GM12878 (cell line): Measurements from ENCODE around the gene HMCES. TPM values are rescaled to one million over a fixed set of nuclear protein-coding genes. Genes with fewer than 3 reads are reported as not detected.

Experiments
- ATAC-seq: fragments of 200-7000 bp; cut with Tn5 transposase; 3 replicates; pipeline ENCODE4 v1.9.1; 2020; ENCODE audit warnings: mild to moderate bottlenecking, moderate library complexity
- BruUV-seq: library from RNA; stranded (reverse); fragments of 400-500 nt; replicated peaks from 2 replicates; lab custom pipeline; 2021; lab: Mats Ljungman, UMichigan
- CTCF ChIA-PET: fragments of 300-600 bp; sonication (Branson Sonifier 250); formaldehyde crosslinking; extraction: SDS; loops from one replicate; lab custom pipeline; 2021; ENCODE audit warnings: inconsistent platforms; lab: Yijun Ruan, JAX
- POLR2A ChIA-PET: fragments of 350-600 bp; formaldehyde crosslinking; extraction: SDS; loops from one replicate; lab custom pipeline; 2021; ENCODE audit warnings: inconsistent platforms; lab: Charles Lee
- RAD21 ChIA-PET: fragments of 300-600 bp; sonication (Branson Sonifier 250); formaldehyde crosslinking; loops from one replicate; lab custom pipeline; 2023; ENCODE audit warnings: antibody characterized with exemption; ENCODE audit not compliant: unreplicated experiment; lab: Charles Lee
- SMC1A ChIA-PET: fragments of 300-600 bp; sonication (Branson Sonifier 250); formaldehyde crosslinking; loops from one replicate; lab custom pipeline; 2023; ENCODE audit not compliant: unreplicated experiment, uncharacterized antibody; lab: Charles Lee
- DNase-seq: peaks from one replicate; pipeline ENCODE4 v3.0.0-alpha.2; 2011; ENCODE audit warnings: low read depth, low spot score
- FAIRE-seq: peaks from 3 replicates; lab custom pipeline; 2011; peaks lifted over from hg19 to GRCh38; lab: Jason Lieb, UNC
- H2AFZ ChIP-seq: 2 replicates; pipeline ENCODE4 v1.6.0; 2011; ENCODE audit warnings: low read depth, low read length, control low read depth; ENCODE audit not compliant: control insufficient read depth
- H3K27ac ChIP-seq: 2 replicates; pipeline ENCODE4 v1.5.1; 2011; ENCODE audit warnings: control low read depth; ENCODE audit not compliant: control insufficient read depth, insufficient read depth
- H3K27me3 ChIP-seq, 2 experiments: replicated peaks in 1 of 2; 2 replicates each; pipeline versions ENCODE4 v1.6.0 to v1.6.1; 2011; ENCODE audit warnings: low read length in 1 of 2; ENCODE audit not compliant: control insufficient read depth in 2 of 2, insufficient read depth in 2 of 2
- H3K36me3 ChIP-seq, 2 experiments: 2 replicates each; pipeline ENCODE4 v1.5.1; 2011; ENCODE audit warnings: low read length in 1 of 2; ENCODE audit not compliant: control insufficient read depth in 2 of 2, insufficient read depth in 2 of 2
- H3K4me1 ChIP-seq: 2 replicates; pipeline ENCODE4 v1.6.1; 2011; ENCODE audit warnings: mild to moderate bottlenecking, low read length, moderate library complexity, mixed read lengths; ENCODE audit not compliant: control insufficient read depth, insufficient read depth
- H3K4me2 ChIP-seq: 2 replicates; pipeline ENCODE4 v1.6.0; 2011; ENCODE audit warnings: control low read depth; ENCODE audit not compliant: control insufficient read depth, insufficient read depth
- H3K4me3 ChIP-seq: fragments of 200-600 bp; sonication (generic); 2 replicates; pipeline ENCODE4 v1.5.1; 2016
- H3K79me2 ChIP-seq: 2 replicates; pipeline ENCODE4 v1.6.0; 2011; ENCODE audit warnings: low read length; ENCODE audit not compliant: control insufficient read depth, insufficient read depth
- H3K9ac ChIP-seq: 2 replicates; pipeline ENCODE4 v1.8.0; 2011; ENCODE audit warnings: low read length, control low read depth, mixed read lengths; ENCODE audit not compliant: control insufficient read depth, insufficient read depth
- H3K9me3 ChIP-seq: replicated peaks from 3 replicates; pipeline ENCODE4 v1.5.1; 2011; ENCODE audit warnings: mild to moderate bottlenecking, low read length; ENCODE audit not compliant: control insufficient read depth, insufficient read depth
- H4K20me1 ChIP-seq: 2 replicates; pipeline ENCODE4 v1.6.0; 2011; ENCODE audit not compliant: control insufficient read depth, insufficient read depth
- HDGF ChIP-seq: fragments of 450-650 bp; IDR thresholded peaks from 2 replicates; pipeline ENCODE4 v1.6.1; 2016; ENCODE audit warnings: antibody characterized with exemption
- NBN ChIP-seq: fragments of 450-650 bp; IDR thresholded peaks from 2 replicates; pipeline ENCODE4 v1.6.1; 2016
- NR2F1 ChIP-seq: fragments of 450-650 bp; conservative IDR thresholded peaks from 2 replicates; pipeline ENCODE4 v1.6.1; 2017; ENCODE audit warnings: mild to moderate bottlenecking
- NRF1 ChIP-seq: conservative IDR thresholded peaks from 2 replicates; pipeline ENCODE4 v1.6.1; 2011; ENCODE audit warnings: mild to moderate bottlenecking, low read depth, low read length, improper control_type of control experiment
- RCOR1 ChIP-seq: conservative IDR thresholded peaks from 2 replicates; pipeline ENCODE4 v1.6.1; 2012; ENCODE audit warnings: low read depth, low read length, improper control_type of control experiment
- SREBF2 ChIP-seq: IDR thresholded peaks from 2 replicates; pipeline ENCODE4 v1.6.1; 2012; ENCODE audit warnings: mild to moderate bottlenecking, low read length
- ZNF207 ChIP-seq: fragments of 450-650 bp; IDR thresholded peaks from 2 replicates; pipeline ENCODE4 v1.6.1; 2014; ENCODE audit warnings: antibody characterized with exemption, mild to moderate bottlenecking, borderline replicate concordance
- ZSCAN29 ChIP-seq: fragments of 450-650 bp; IDR thresholded peaks from 2 replicates; pipeline ENCODE4 v1.6.1; 2017; ENCODE audit warnings: mild to moderate bottlenecking, moderate library complexity
- WGBS: methylation state at CpG from one replicate; pipeline ENCODE4 v1.1.6; 2016; ENCODE audit warnings: low lambda C conversion rate; ENCODE audit not compliant: insufficient replicate concordance, insufficient coverage; ENCODE audit errors: missing lambda C conversion rate; 5-methylcytosine and 5-hydroxymethylcytosine counted together
- in situ Hi-C: fragments of 300-500 bp; cut with MboI; formaldehyde crosslinking; loops from 9 replicates; pipeline ENCODE4 v1.14.3; 2018; ENCODE audit warnings: mixed read lengths
- intact Hi-C: fragments of 100-400 bp; cut with micrococcal nuclease; formaldehyde crosslinking; loops from one replicate; pipeline ENCODE4 v1.14.2; 2022; ENCODE audit not compliant: unreplicated experiment
- polyA plus RNA-seq, 11 experiments: library from polyadenylated mRNA; depleted of rRNA in 4 of 11; unstranded in 6 of 11; stranded (reverse) in 5 of 11; fragments of >200 nt; fragmentation: Nextera tagmentation in 4 of 11; fragmentation: Illumina TruSeq in 1 of 11; extraction: Ambion mirVana in 4 of 11; extraction: Trizol in 1 of 11; gene quantifications; 1 replicate in 1 of 11; 2 replicates in 10 of 11; pipeline versions ENCODE4 v1.2.1 to v1.2.3, GENCODE V29; 2011 to 2016; ENCODE audit warnings: inconsistent platforms in 2 of 11, missing spikeins in 2 of 11, low read depth in 1 of 11
- total RNA-seq, 4 experiments: library from RNA; depleted of rRNA in 3 of 4; stranded (reverse); fragments of >200 nt in 3 of 4; fragmentation: Illumina TruSeq in 1 of 4; extraction: Trizol in 1 of 4; gene quantifications; 2 replicates each; pipeline versions ENCODE4 v1.2.1 to v1.2.3, GENCODE V29; 2013 to 2021
- TF ChIP-seq, protein P1 (sequence below): fragments of 450-650 bp; IDR thresholded peaks from 2 replicates; pipeline ENCODE4 v1.6.1; 2016; ENCODE audit warnings: mild to moderate bottlenecking, moderate library complexity, borderline replicate concordance
- TF ChIP-seq, protein P2 (sequence below): IDR thresholded peaks from 2 replicates; pipeline ENCODE4 v1.6.1; 2012; ENCODE audit warnings: low read depth, low read length, improper control_type of control experiment
- TF ChIP-seq, protein P3 (sequence below): fragments of 450-650 bp; IDR thresholded peaks from 2 replicates; pipeline ENCODE4 v1.6.1; 2014; ENCODE audit warnings: mild to moderate bottlenecking
- TF ChIP-seq, protein P4 (sequence below): fragments of 450-650 bp; conservative IDR thresholded peaks from 2 replicates; pipeline ENCODE4 v1.6.1; 2017; ENCODE audit warnings: mild to moderate bottlenecking, moderate library complexity

Gene HMCES
- total and polyA plus RNA-seq, 10 of the 15 experiments (the other 5 are each of a cell fraction or from before 2014, with no cell fraction given): 12.4 to 49.8 (median 27.0) TPM

DNA sequence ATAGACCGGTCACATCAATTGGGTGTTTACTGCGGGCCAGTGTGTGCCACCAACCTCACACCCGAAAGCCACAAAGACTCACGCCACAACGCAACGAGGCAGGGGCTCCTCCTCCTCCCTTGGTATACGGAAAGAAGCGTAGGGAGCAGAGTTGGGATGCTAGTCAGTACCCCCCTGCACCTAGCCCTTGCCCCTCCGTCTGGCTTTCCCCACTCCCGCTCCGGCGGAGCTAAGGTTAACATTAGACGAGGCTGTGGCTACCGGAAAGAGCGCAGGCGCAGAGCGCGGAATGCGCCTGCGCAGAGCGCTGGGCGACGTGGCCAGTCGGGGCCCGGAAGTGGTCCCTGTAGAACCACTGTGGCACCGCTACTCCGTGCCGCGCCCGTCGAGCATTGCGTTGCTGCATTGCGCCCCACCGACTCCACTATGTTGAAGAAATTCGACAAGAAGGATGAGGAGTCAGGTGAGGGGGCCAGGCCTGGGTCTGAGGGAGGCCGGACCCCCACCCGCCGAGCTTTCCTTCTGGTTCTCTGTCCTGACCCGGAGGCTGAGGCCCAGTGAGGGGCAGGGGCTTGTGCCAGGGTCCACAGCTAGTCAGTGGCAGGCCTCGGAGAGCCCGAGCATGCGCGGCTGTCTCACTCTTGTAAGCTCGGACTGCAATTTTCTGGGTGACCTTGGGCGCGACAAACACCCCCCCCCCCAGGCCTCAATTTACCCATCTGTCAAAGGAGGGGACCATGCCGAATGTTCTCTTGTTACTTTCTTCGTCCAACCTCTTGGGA is 29.2 kb upstream of the HMCES start, which contains the start of gene COPG1:
Gene COPG1 (plus strand): TSS at position 323 of the 782 bp plus-strand sequence. CDS start 104 bp downstream, at position 427.
- POLR2A ChIA-PET: interaction anchor here (0.6 to 3.7 kb wide), 17 partner anchors 11 to 224 kb away, joined by 3 to 29 read pairs (median 4); partner anchors contain the start of genes CNBP, IFT122, MBD4 and RAB43
- in situ Hi-C loops: loop anchor here (5.0 kb wide), 1 partner anchor 277 kb away; no protein-coding TSS in a partner anchor
- H3K79me2 ChIP-seq: peaks cover 27% of the 10 kb centered on the region
- TF ChIP-seq NR2F1 (0 out of 2 replicates have a peak, but pooled peaks have one; percentile 31), ZNF207 (peak; percentile 76; the same call in 1 of the 2 replicates), ZSCAN29 (no peak), NRF1 (peak; percentile 83), SREBF2 (no peak), RCOR1 (no peak), NBN (peak; percentile 89), HDGF (no peak)
- TF ChIP-seq, protein P1, sequence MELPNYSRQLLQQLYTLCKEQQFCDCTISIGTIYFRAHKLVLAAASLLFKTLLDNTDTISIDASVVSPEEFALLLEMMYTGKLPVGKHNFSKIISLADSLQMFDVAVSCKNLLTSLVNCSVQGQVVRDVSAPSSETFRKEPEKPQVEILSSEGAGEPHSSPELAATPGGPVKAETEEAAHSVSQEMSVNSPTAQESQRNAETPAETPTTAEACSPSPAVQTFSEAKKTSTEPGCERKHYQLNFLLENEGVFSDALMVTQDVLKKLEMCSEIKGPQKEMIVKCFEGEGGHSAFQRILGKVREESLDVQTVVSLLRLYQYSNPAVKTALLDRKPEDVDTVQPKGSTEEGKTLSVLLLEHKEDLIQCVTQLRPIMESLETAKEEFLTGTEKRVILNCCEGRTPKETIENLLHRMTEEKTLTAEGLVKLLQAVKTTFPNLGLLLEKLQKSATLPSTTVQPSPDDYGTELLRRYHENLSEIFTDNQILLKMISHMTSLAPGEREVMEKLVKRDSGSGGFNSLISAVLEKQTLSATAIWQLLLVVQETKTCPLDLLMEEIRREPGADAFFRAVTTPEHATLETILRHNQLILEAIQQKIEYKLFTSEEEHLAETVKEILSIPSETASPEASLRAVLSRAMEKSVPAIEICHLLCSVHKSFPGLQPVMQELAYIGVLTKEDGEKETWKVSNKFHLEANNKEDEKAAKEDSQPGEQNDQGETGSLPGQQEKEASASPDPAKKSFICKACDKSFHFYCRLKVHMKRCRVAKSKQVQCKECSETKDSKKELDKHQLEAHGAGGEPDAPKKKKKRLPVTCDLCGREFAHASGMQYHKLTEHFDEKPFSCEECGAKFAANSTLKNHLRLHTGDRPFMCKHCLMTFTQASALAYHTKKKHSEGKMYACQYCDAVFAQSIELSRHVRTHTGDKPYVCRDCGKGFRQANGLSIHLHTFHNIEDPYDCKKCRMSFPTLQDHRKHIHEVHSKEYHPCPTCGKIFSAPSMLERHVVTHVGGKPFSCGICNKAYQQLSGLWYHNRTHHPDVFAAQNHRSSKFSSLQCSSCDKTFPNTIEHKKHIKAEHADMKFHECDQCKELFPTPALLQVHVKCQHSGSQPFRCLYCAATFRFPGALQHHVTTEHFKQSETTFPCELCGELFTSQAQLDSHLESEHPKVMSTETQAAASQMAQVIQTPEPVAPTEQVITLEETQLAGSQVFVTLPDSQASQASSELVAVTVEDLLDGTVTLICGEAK: peak; percentile 64; the same call in 1 of the 2 replicates
- TF ChIP-seq, protein P2, sequence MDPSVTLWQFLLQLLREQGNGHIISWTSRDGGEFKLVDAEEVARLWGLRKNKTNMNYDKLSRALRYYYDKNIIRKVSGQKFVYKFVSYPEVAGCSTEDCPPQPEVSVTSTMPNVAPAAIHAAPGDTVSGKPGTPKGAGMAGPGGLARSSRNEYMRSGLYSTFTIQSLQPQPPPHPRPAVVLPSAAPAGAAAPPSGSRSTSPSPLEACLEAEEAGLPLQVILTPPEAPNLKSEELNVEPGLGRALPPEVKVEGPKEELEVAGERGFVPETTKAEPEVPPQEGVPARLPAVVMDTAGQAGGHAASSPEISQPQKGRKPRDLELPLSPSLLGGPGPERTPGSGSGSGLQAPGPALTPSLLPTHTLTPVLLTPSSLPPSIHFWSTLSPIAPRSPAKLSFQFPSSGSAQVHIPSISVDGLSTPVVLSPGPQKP: peak; percentile 81
- TF ChIP-seq, protein P3, sequence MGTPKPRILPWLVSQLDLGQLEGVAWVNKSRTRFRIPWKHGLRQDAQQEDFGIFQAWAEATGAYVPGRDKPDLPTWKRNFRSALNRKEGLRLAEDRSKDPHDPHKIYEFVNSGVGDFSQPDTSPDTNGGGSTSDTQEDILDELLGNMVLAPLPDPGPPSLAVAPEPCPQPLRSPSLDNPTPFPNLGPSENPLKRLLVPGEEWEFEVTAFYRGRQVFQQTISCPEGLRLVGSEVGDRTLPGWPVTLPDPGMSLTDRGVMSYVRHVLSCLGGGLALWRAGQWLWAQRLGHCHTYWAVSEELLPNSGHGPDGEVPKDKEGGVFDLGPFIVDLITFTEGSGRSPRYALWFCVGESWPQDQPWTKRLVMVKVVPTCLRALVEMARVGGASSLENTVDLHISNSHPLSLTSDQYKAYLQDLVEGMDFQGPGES: no peak
- TF ChIP-seq, protein P4, sequence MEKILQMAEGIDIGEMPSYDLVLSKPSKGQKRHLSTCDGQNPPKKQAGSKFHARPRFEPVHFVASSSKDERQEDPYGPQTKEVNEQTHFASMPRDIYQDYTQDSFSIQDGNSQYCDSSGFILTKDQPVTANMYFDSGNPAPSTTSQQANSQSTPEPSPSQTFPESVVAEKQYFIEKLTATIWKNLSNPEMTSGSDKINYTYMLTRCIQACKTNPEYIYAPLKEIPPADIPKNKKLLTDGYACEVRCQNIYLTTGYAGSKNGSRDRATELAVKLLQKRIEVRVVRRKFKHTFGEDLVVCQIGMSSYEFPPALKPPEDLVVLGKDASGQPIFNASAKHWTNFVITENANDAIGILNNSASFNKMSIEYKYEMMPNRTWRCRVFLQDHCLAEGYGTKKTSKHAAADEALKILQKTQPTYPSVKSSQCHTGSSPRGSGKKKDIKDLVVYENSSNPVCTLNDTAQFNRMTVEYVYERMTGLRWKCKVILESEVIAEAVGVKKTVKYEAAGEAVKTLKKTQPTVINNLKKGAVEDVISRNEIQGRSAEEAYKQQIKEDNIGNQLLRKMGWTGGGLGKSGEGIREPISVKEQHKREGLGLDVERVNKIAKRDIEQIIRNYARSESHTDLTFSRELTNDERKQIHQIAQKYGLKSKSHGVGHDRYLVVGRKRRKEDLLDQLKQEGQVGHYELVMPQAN: peak; percentile 80

More for the DNA sequence above, 29.2 kb upstream of the HMCES start, which contains the start of gene COPG1:
- DNase-seq: peak; percentile 72
- no peaks in the 10 kb centered on the region for H3K27me3 ChIP-seq
- H3K4me2 ChIP-seq: peak within 1 kb of the TSS; percentile 78
- H2AFZ ChIP-seq: peak within 1 kb of the TSS; percentile 92
- peak; percentile 77 for FAIRE-seq
- CTCF ChIA-PET: interaction anchor here (0.5 to 8.3 kb wide), 17 partner anchors 17 to 278 kb away, joined by 3 to 120 read pairs (median 4); a partner anchor contains a TSS
- peak within 1 kb of the TSS; percentile 95 for H3K9ac ChIP-seq
- H3K4me3 ChIP-seq: peak within 1 kb of the TSS; percentile 84
- RAD21 ChIA-PET: interaction anchor here (0.6 to 4.1 kb wide), 13 partner anchors 10 to 378 kb away, joined by 3 to 31 read pairs (median 4); partner anchors contain the start of gene CNBP
- SMC1A ChIA-PET: interaction anchor here (0.6 to 10.3 kb wide), 11 partner anchors 25 to 279 kb away, joined by 3 to 118 read pairs (median 3); no protein-coding TSS in a partner anchor
- intact Hi-C loops: loop anchor here (1.0 to 5.0 kb wide), 4 partner anchors 27 to 372 kb away; partner anchors contain the start of gene ACAD9
- ATAC-seq: peak; percentile 92
- no peaks in the 10 kb centered on the region for H4K20me1 ChIP-seq
- peaks cover 8 to 14% of the 10 kb centered on the region in 2 experiments for H3K36me3 ChIP-seq
- under 1% methylated on average over 48 of the region's 48 CpGs for WGBS
- peak within 1 kb of the TSS; percentile 94 for H3K27ac ChIP-seq
- TSS peak; percentile 79 for BruUV-seq
- H3K4me1 ChIP-seq: peaks cover 8% of the 10 kb centered on the region
- H3K9me3 ChIP-seq: no peaks in the 10 kb centered on the region
